BLaER1 (cell line): ENCODE data around the gene XDH.

Experiments used
- H3K27ac ChIP-seq: shearing (Covaris generic); formaldehyde crosslinking; 2 replicates; pipeline ENCODE4 v1.8.1; 2022
- H3K27me3 ChIP-seq: shearing (Covaris generic); formaldehyde crosslinking; 2 replicates; pipeline ENCODE4 v1.8.1; 2022
- H3K36me3 ChIP-seq: shearing (Covaris generic); formaldehyde crosslinking; 2 replicates; pipeline ENCODE4 v1.8.1; 2022
- H3K4me1 ChIP-seq: shearing (Covaris generic); formaldehyde crosslinking; 2 replicates; pipeline ENCODE4 v1.8.1; 2022
- H3K4me2 ChIP-seq: shearing (Covaris generic); formaldehyde crosslinking; 2 replicates; pipeline ENCODE4 v1.8.1; 2022
- H3K4me3 ChIP-seq: shearing (Covaris generic); formaldehyde crosslinking; 2 replicates; pipeline ENCODE4 v1.8.1; 2022
- H3K9ac ChIP-seq: shearing (Covaris generic); formaldehyde crosslinking; 2 replicates; pipeline ENCODE4 v1.8.1; 2022
- H3K9me3 ChIP-seq: shearing (Covaris generic); formaldehyde crosslinking; 2 replicates; pipeline ENCODE4 v1.8.1; 2022
- H4K20me1 ChIP-seq: shearing (Covaris generic); formaldehyde crosslinking; 2 replicates; pipeline ENCODE4 v1.8.1; 2022
- Cebpa-rat ChIP-seq: shearing (Covaris generic); IDR thresholded peaks from 2 replicates; pipeline ENCODE4 v1.8.1; 2022

Gene XDH

GRCh38 chr2:31428001-31428418 is 13.5 kb upstream of the XDH start:
- H3K27me3 ChIP-seq = no peaks in the 10 kb centered on the region
- no peaks in the 10 kb centered on the region for H4K20me1 ChIP-seq
- no peak overlapping the region for H3K27ac ChIP-seq
- H3K4me2 ChIP-seq = no peak overlapping the region
- no peak overlapping the region for H3K4me3 ChIP-seq
- no peaks in the 10 kb centered on the region for H3K4me1 ChIP-seq
- TF ChIP-seq Cebpa-rat = no peak
- no peak overlapping the region for H3K9ac ChIP-seq
- no peaks in the 10 kb centered on the region for H3K36me3 ChIP-seq
- H3K9me3 ChIP-seq = no peaks in the 10 kb centered on the region

- H3K4me1 ChIP-seq = 0 out of 2 replicates have a peak, but pooled peaks cover 1% of the 10 kb centered on the region
- no peak overlapping the region for H3K4me3 ChIP-seq
- no peak overlapping the region for H3K4me2 ChIP-seq
- H4K20me1 ChIP-seq = no peaks in the 10 kb centered on the region
- H3K27ac ChIP-seq = no peak overlapping the region
- no peaks in the 10 kb centered on the region for H3K36me3 ChIP-seq
- TF ChIP-seq Cebpa-rat = no peak
- no peaks in the 10 kb centered on the region for H3K27me3 ChIP-seq
- H3K9me3 ChIP-seq = no peaks in the 10 kb centered on the region
- H3K9ac ChIP-seq = no peak overlapping the region
Measured at GRCh38 chr2:31426096-31426495, 11.6 kb upstream of the XDH start.

GRCh38 chr2:31421634-31422033 is 7.1 kb upstream of the XDH start:
- Histone ChIP-seq H3K9ac (no peak overlapping the region), H3K4me3 (no peak overlapping the region), H3K4me2 (no peak overlapping the region), H3K27ac (no peak overlapping the region), H3K9me3 (peaks cover 31% of the 10 kb centered on the region), H4K20me1 (no peaks in the 10 kb centered on the region), H3K36me3 (no peaks in the 10 kb centered on the region; the same call in 1 of the 2 replicates), H3K4me1 (peaks cover 6% of the 10 kb centered on the region; the same call in 1 of the 2 replicates), H3K27me3 (no peaks in the 10 kb centered on the region)
- TF ChIP-seq Cebpa-rat = no peak

- no peak overlapping the region for H3K9ac ChIP-seq
Measured at GRCh38 chr2:31420936-31421335, 6.4 kb upstream of the XDH start.

DNA sequence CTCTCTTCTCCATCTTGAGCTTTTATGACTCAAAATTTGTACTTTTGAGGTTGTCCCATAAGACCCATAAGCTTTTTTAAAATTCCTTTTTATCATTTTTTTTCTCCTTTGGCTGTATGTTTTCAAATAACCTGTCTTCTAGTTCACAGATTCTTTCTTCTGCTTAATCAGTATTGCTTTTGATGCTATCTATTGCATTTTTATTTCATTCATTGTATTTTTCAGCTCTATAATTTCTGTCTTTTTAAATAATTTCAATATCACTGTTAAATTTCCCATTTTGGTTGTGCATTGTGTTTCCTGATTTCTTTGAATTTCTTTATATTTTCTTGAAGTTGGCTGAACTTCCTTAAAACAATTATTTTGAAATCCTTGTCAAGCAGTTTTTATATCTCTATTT is 4.8 kb upstream of the XDH start:
- Histone ChIP-seq H3K9ac (no peak overlapping the region), H3K4me3 (no peak overlapping the region), H4K20me1 (no peaks in the 10 kb centered on the region), H3K9me3 (peaks cover 31% of the 10 kb centered on the region), H3K27ac (no peak overlapping the region), H3K4me2 (no peak overlapping the region), H3K36me3 (no peaks in the 10 kb centered on the region; the same call in 1 of the 2 replicates), H3K4me1 (peaks cover 13% of the 10 kb centered on the region; the same call in 1 of the 2 replicates), H3K27me3 (no peaks in the 10 kb centered on the region)
- no peak for TF ChIP-seq Cebpa-rat

More at GRCh38 chr2:31420936-31421335, 6.4 kb upstream of the XDH start:
- no peaks in the 10 kb centered on the region; the same call in 1 of the 2 replicates for H3K36me3 ChIP-seq
- H4K20me1 ChIP-seq = no peaks in the 10 kb centered on the region
- peaks cover 31% of the 10 kb centered on the region for H3K9me3 ChIP-seq
- H3K27ac ChIP-seq = no peak overlapping the region
- H3K27me3 ChIP-seq = no peaks in the 10 kb centered on the region
- H3K4me2 ChIP-seq = no peak overlapping the region
- no peak overlapping the region for H3K4me3 ChIP-seq
- peaks cover 13% of the 10 kb centered on the region; the same call in 1 of the 2 replicates for H3K4me1 ChIP-seq
- TF ChIP-seq Cebpa-rat = no peak

GRCh38 chr2:31415421-31415820 is 879 bp upstream of the XDH start:
- H3K4me2 ChIP-seq = no peak overlapping the region
- no peaks in the 10 kb centered on the region; the same call in 1 of the 2 replicates for H3K36me3 ChIP-seq
- H3K9ac ChIP-seq = no peak overlapping the region
- no peak for TF ChIP-seq Cebpa-rat
- H3K27ac ChIP-seq = no peak overlapping the region
- no peak overlapping the region for H3K4me3 ChIP-seq
- no peaks in the 10 kb centered on the region for H4K20me1 ChIP-seq
- H3K27me3 ChIP-seq = no peaks in the 10 kb centered on the region
- H3K4me1 ChIP-seq = peaks cover 8% of the 10 kb centered on the region; the same call in 1 of the 2 replicates
- H3K9me3 ChIP-seq = peaks cover 30% of the 10 kb centered on the region

- H3K27me3 ChIP-seq = no peaks in the 10 kb centered on the region
- no peak overlapping the region for H3K4me3 ChIP-seq
- peaks cover 8% of the 10 kb centered on the region; the same call in 1 of the 2 replicates for H3K4me1 ChIP-seq
- H3K9ac ChIP-seq = no peak overlapping the region
- no peak overlapping the region for H3K4me2 ChIP-seq
- no peaks in the 10 kb centered on the region for H3K36me3 ChIP-seq
- no peak for TF ChIP-seq Cebpa-rat
- no peaks in the 10 kb centered on the region for H4K20me1 ChIP-seq
- no peak overlapping the region for H3K27ac ChIP-seq
- H3K9me3 ChIP-seq = peaks cover 15% of the 10 kb centered on the region
Measured at GRCh38 chr2:31413862-31414550, 536 bp downstream of the XDH start.

DNA sequence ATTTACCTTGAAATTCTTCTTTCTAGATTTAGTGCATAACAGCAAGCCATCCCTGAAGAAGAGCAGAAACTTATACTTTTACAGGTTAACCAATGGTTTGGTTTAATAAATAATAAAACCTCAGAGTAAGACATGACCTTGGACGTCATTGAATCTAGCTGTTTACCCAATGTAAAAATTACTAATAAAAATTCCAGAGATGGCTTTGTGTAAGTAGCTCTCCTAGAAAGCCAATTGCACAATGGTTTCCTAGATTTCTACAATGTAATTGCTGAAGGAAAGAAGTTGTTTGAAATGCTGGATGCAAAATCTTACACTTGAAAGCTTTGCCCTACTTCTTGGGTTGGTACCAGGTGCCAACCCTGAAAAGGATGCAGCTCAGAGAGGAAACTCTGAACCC is 1.5 kb downstream of the XDH start:
- no peak overlapping the region for H3K9ac ChIP-seq
- H3K4me3 ChIP-seq = no peak overlapping the region
- no peak overlapping the region for H3K27ac ChIP-seq
- 0 out of 2 replicates have a peak, but pooled peaks cover 6% of the 10 kb centered on the region for H3K9me3 ChIP-seq
- H3K36me3 ChIP-seq = no peaks in the 10 kb centered on the region
- H3K4me1 ChIP-seq = peaks cover 8% of the 10 kb centered on the region; the same call in 1 of the 2 replicates
- no peaks in the 10 kb centered on the region for H4K20me1 ChIP-seq
- H3K4me2 ChIP-seq = no peak overlapping the region
- H3K27me3 ChIP-seq = no peaks in the 10 kb centered on the region
- TF ChIP-seq Cebpa-rat = no peak

DNA sequence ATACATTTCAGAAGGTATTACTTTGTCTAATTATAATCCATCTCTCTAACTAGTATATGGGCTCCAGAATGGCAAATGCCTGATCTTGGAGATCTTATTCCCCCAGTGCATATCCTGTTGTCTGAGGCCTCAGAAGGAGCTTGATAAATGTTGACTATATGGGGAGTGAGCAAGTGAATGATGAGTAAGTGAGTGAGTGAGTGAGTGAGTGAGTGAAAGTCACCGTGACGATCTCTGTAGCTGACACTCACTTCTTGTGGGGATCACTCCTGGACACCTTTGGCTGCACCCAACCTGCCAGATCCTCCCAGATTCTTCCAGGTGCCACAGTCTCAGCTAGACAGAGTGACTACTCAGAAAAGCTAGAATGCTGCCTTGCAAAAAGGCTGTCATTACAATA is 2.8 kb downstream of the XDH start:
- Histone ChIP-seq H3K27ac (no peak overlapping the region), H3K4me3 (no peak overlapping the region), H4K20me1 (no peaks in the 10 kb centered on the region), H3K27me3 (no peaks in the 10 kb centered on the region), H3K9ac (no peak overlapping the region), H3K4me1 (peaks cover 8% of the 10 kb centered on the region; the same call in 1 of the 2 replicates), H3K4me2 (no peak overlapping the region), H3K36me3 (no peaks in the 10 kb centered on the region), H3K9me3 (no peaks in the 10 kb centered on the region)
- TF ChIP-seq Cebpa-rat = no peak

GRCh38 chr2:31406593-31407385 is 7.8 kb downstream of the XDH start:
- H3K4me2 ChIP-seq = no peak overlapping the region
- no peak overlapping the region for H3K9ac ChIP-seq
- no peaks in the 10 kb centered on the region for H3K9me3 ChIP-seq
- H3K27ac ChIP-seq = no peak overlapping the region
- H3K4me1 ChIP-seq = no peaks in the 10 kb centered on the region
- no peaks in the 10 kb centered on the region for H3K36me3 ChIP-seq
- no peak for TF ChIP-seq Cebpa-rat
- H3K4me3 ChIP-seq = no peak overlapping the region
- H4K20me1 ChIP-seq = no peaks in the 10 kb centered on the region
- H3K27me3 ChIP-seq = no peaks in the 10 kb centered on the region
